Body of pancreas (tissue), 4 donors: ENCODE measurements around the gene HBQ1. TPM values are rescaled to one million over a fixed set of nuclear protein-coding genes. Genes with fewer than 3 reads are reported as not detected.

Source experiments
- ATAC-seq: fragments of 150-250 bp; one replicate; pipeline ENCODE4 v1.9.1; 2016
- DNase-seq, 4 donors: peaks; one replicate each; pipeline ENCODE4 v3.0.0-alpha.2; 2019
- H3K27ac ChIP-seq, 4 donors: fragments of 200-600 bp; sonication (generic); 1 replicate in 3 of 4; 2 replicates in 1 of 4; pipeline versions ENCODE4 v1.5.1 to v1.6.1; 2016 to 2019; ENCODE audit warnings: mild to moderate bottlenecking in 1 of 4, mixed read lengths in 1 of 4, moderate library complexity in 1 of 4
- H3K27me3 ChIP-seq, 2 donors: fragments of 200-600 bp; sonication (generic); one replicate each; pipeline ENCODE4 v1.6.0; 2016; ENCODE audit warnings: mild to moderate bottlenecking in 1 of 2
- H3K36me3 ChIP-seq, 2 donors: fragments of 200-600 bp; sonication (generic); replicated peaks in 1 of 2; 2 replicates each; pipeline ENCODE4 v1.5.1; 2016; ENCODE audit warnings: low read depth in 2 of 2; ENCODE audit not compliant: insufficient read depth in 1 of 2
- H3K4me1 ChIP-seq: fragments of 200-600 bp; sonication (generic); one replicate; pipeline ENCODE4 v1.6.0; 2016
- H3K4me3 ChIP-seq, 2 donors: fragments of 200-600 bp; sonication (generic); 1 replicate in 1 of 2; 2 replicates in 1 of 2; pipeline ENCODE4 v1.5.1; 2016 to 2019
- H3K9me3 ChIP-seq, 3 donors: fragments of 200-600 bp; sonication (generic); 1 replicate in 2 of 3; 2 replicates in 1 of 3; pipeline ENCODE4 v1.5.1; 2016
- POLR2A ChIP-seq, 3 donors: fragments of 450-650 bp; IDR thresholded peaks; one replicate each; pipeline ENCODE4 v1.6.1; 2016; ENCODE audit warnings: antibody characterized with exemption in 3 of 3, mild to moderate bottlenecking in 2 of 3
- WGBS, 2 donors: methylation state at CpG; one replicate each; pipeline ENCODE4 v1.1.5; 2017; 5-methylcytosine and 5-hydroxymethylcytosine counted together
- intact Hi-C: fragments of 100-400 bp; cut with DNase I; formaldehyde crosslinking; loops from one replicate; pipeline ENCODE4 v1.15.1; 2023
- total RNA-seq, 2 donors: library from RNA; depleted of rRNA; stranded (reverse); fragments of >200 nt; gene quantifications; one replicate each; pipeline ENCODE4 v1.1.0, GENCODE V29; 2016
- TF ChIP-seq, protein P1 (sequence below), 7 experiments: fragments of 450-650 bp in 4 of 7; fragments of 200-600 bp in 3 of 7; sonication (generic) in 3 of 7; IDR thresholded peaks; one replicate each; pipeline ENCODE4 v1.5.1; 2016 to 2019; ENCODE audit warnings: antibody characterized with exemption in 7 of 7

The HBQ1 gene
- total RNA-seq, 2 donors from 2014 or later = not detected

GRCh38 chr16:177981-178667 lies 2.1 kb upstream of the HBQ1 start:
- H3K4me1 ChIP-seq = peaks cover 18% of the 10 kb centered on the region
- H3K27me3 ChIP-seq = peaks cover 4 to 21% of the 10 kb centered on the region in 2 donors
- ATAC-seq = no peak
- WGBS, 2 donors = 40 to 55% methylated on average over 10 to 11 of the region's 11 CpGs
- TF ChIP-seq, protein P1, sequence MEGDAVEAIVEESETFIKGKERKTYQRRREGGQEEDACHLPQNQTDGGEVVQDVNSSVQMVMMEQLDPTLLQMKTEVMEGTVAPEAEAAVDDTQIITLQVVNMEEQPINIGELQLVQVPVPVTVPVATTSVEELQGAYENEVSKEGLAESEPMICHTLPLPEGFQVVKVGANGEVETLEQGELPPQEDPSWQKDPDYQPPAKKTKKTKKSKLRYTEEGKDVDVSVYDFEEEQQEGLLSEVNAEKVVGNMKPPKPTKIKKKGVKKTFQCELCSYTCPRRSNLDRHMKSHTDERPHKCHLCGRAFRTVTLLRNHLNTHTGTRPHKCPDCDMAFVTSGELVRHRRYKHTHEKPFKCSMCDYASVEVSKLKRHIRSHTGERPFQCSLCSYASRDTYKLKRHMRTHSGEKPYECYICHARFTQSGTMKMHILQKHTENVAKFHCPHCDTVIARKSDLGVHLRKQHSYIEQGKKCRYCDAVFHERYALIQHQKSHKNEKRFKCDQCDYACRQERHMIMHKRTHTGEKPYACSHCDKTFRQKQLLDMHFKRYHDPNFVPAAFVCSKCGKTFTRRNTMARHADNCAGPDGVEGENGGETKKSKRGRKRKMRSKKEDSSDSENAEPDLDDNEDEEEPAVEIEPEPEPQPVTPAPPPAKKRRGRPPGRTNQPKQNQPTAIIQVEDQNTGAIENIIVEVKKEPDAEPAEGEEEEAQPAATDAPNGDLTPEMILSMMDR (IDR thresholded peaks at IDR 0.05) = no peak
- TF ChIP-seq POLR2A (IDR thresholded peaks at IDR 0.05) = no peak
- H3K9me3 ChIP-seq = no peaks in the 10 kb centered on the region
- no peaks in the 10 kb centered on the region for H3K36me3 ChIP-seq
- H3K27ac ChIP-seq = no peak overlapping the region
- no peak overlapping the region for H3K4me3 ChIP-seq
- no peak for DNase-seq
- intact Hi-C loops = no loop called here

DNA sequence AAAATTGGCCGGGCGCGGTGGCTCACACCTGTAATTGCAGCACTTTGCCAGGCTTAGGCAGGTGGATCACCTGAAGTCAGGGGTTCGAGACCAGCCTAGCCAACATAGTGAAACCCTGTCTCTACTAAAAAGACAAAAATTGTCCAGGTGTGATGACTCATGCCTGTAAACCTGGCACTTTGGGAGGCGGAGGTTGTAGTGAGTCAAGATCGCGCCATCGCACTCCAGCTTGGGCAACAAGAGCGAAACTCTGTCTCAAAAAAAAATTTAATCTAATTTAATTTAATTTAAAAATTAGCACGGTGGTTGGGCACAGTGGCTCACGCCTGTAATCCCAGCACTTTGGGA lies 1.6 kb upstream of the HBQ1 start:
- TF ChIP-seq, protein P1 (IDR thresholded peaks at IDR 0.05) = no peak
- TF ChIP-seq POLR2A (IDR thresholded peaks at IDR 0.05) = no peak
- intact Hi-C loops = no loop called here
- Histone ChIP-seq H3K4me1 (peaks cover 18% of the 10 kb centered on the region), H3K4me3 (no peak overlapping the region), H3K27ac (no peak overlapping the region), H3K9me3 (no peaks in the 10 kb centered on the region), H3K27me3 (peaks cover 4 to 21% of the 10 kb centered on the region in 2 donors), H3K36me3 (no peaks in the 10 kb centered on the region)
- 71 to 76% methylated on average over 11 of the region's 11 CpGs for WGBS, 2 donors
- no peak for ATAC-seq
- DNase-seq = no peak

DNA sequence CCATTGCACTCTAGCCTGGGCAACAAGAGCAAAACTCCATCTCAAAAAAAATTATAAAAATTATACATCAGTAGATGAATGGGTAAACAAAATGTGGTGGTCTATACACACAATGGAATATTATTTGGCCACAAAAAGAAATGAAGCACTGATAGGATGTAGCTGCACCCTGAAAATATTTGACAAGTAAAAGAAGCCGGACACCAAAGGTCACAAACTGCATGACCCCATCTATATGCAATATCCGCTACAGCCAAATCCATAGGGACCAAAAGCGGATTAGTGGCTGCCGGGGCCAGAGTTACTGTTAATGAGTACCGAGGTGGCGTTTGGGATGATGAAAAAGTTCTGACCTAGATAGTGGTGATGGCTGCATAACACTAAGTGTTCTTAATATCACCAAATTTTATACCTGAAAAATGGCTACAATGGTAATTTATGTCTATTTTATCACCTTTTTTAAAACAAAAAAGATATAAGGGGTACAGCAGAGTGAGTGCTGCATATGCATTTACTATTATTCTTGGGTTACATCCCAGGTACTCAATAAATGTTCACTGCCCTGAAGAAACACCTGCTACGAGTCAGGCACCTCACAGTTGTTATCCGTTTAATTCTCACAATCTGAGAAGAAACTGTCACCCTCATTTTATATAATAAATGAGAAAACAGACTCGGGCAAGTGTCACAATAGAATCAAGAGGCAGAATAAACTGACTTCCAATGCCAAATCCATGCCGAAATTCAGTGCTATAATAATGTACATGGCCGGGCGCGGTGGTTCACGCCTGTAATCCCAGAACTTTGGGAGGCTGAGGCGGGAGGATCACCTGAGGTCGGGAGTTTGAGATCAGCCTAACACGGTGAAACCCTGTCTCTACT lies 807 bp upstream of the HBQ1 start:
- TF ChIP-seq, protein P1 (IDR thresholded peaks at IDR 0.05) = no peak
- TF ChIP-seq POLR2A (IDR thresholded peaks at IDR 0.05) = no peak
- DNase-seq (no peak), ATAC-seq (no peak)
- Histone ChIP-seq H3K36me3 (no peaks in the 10 kb centered on the region), H3K9me3 (no peaks in the 10 kb centered on the region), H3K27me3 (peaks cover 4 to 21% of the 10 kb centered on the region in 2 donors), H3K27ac (no peak overlapping the region), H3K4me3 (no peak overlapping the region), H3K4me1 (peaks cover 18% of the 10 kb centered on the region)
- intact Hi-C loops = no loop called here
- WGBS, 2 donors = 70 to 72% methylated on average over 17 of the region's 17 CpGs

GRCh38 chr16:180681-181564 lies 664 bp downstream of the HBQ1 start:
- 3 to 7% methylated on average over 3 to 86 of the region's 89 CpGs for WGBS, 2 donors
- no peaks in the 10 kb centered on the region for H3K36me3 ChIP-seq
- ATAC-seq (peak; percentile 80), DNase-seq (peak; percentile 65 to 79 (median 74))
- peaks cover 18% of the 10 kb centered on the region for H3K4me1 ChIP-seq
- intact Hi-C loops = no loop called here
- TF ChIP-seq, protein P1 (IDR thresholded peaks at IDR 0.05) = no peak
- no peak for TF ChIP-seq POLR2A (IDR thresholded peaks at IDR 0.05)
- peaks cover 4 to 21% of the 10 kb centered on the region in 2 donors for H3K27me3 ChIP-seq
- no peak overlapping the region for H3K27ac ChIP-seq
- no peaks in the 10 kb centered on the region for H3K9me3 ChIP-seq
- H3K4me3 ChIP-seq = no peak overlapping the region
